C4-2B (cell line): Measurements from ENCODE around the gene DNAH9.

Source experiments
- ZFX ChIP-seq: fragments of 450-650 bp; IDR thresholded peaks from 2 replicates; pipeline ENCODE4 v1.6.1; 2017
- TF ChIP-seq, protein P1 (sequence below): fragments of 450-650 bp; conservative IDR thresholded peaks from 2 replicates; pipeline ENCODE4 v1.5.1; 2017; ENCODE audit warnings: mild to moderate bottlenecking

DNA sequence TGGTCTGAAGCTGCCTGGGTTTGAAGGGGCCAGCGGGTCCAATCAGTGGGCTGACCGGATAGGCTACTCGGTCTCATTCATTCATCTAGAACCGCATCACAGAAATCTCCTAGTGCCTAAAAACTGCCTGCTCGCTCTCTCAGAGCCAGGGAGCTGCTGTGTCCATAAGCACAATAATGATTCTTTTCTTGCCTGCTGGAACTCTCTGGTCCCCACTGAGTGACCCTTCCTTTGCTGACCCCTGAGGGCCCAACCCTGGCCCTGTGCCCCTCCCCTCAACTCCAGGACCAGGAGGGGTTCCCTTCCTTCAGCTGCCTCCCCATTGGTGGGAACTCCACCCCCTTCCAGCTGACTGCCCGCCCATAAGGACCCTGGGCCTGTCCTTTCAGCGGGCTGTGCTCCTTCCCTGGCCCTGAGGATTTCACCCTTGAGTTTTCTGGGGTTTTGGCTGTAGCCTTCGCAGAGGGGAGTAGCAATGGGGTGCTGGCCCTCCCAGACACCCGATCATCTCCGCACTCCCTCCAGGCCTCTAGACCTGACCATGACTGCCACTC is 39.5 kb upstream of the DNAH9 start:
- TF ChIP-seq, protein P1, sequence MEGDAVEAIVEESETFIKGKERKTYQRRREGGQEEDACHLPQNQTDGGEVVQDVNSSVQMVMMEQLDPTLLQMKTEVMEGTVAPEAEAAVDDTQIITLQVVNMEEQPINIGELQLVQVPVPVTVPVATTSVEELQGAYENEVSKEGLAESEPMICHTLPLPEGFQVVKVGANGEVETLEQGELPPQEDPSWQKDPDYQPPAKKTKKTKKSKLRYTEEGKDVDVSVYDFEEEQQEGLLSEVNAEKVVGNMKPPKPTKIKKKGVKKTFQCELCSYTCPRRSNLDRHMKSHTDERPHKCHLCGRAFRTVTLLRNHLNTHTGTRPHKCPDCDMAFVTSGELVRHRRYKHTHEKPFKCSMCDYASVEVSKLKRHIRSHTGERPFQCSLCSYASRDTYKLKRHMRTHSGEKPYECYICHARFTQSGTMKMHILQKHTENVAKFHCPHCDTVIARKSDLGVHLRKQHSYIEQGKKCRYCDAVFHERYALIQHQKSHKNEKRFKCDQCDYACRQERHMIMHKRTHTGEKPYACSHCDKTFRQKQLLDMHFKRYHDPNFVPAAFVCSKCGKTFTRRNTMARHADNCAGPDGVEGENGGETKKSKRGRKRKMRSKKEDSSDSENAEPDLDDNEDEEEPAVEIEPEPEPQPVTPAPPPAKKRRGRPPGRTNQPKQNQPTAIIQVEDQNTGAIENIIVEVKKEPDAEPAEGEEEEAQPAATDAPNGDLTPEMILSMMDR = no peak
- no peak for TF ChIP-seq ZFX
